Medulla oblongata (tissue), 1 donor: ENCODE data around the gene ENPP5.
A peak's percentile ranks its signal among the peaks of the same experiment; 100 is the strongest.

Experiments
- DNase-seq: peaks from one replicate; pipeline ENCODE4 v3.0.0-alpha.2; 2015; ENCODE audit errors: extremely low spot score

Gene ENPP5

GRCh38 chr6:46170357-46171289, at the start of gene ENPP5:
Gene ENPP5, minus strand, starts transcription at chr6:46170980. Its CDS starts 2,718 bp downstream, at chr6:46168262.
- DNase-seq = peak; percentile 93

- no peak for DNase-seq
Observed at GRCh38 chr6:46219661-46220060, 48.9 kb upstream of the ENPP5 start.

- DNase-seq = peak; percentile 39
Observed at GRCh38 chr6:46218457-46218856, 47.7 kb upstream of the ENPP5 start.

- peak; percentile 53 for DNase-seq
Observed at GRCh38 chr6:46217671-46218131, 46.9 kb upstream of the ENPP5 start.

- no peak for DNase-seq
Observed at GRCh38 chr6:46216879-46217278, 46.1 kb upstream of the ENPP5 start.

- no peak for DNase-seq
Observed at GRCh38 chr6:46215777-46216176, 45.0 kb upstream of the ENPP5 start.

GRCh38 chr6:46215213-46215612, 44.4 kb upstream of the ENPP5 start:
- DNase-seq = no peak

- DNase-seq = no peak
Observed at GRCh38 chr6:46211917-46212316, 41.1 kb upstream of the ENPP5 start.

GRCh38 chr6:46210294-46210693, 39.5 kb upstream of the ENPP5 start:
- DNase-seq = no peak

- no peak for DNase-seq
Observed at GRCh38 chr6:46208303-46208702, 37.5 kb upstream of the ENPP5 start.

GRCh38 chr6:46207174-46207573, 36.4 kb upstream of the ENPP5 start:
- no peak for DNase-seq

- no peak for DNase-seq
Observed at GRCh38 chr6:46204880-46205650, 34.3 kb upstream of the ENPP5 start.

GRCh38 chr6:46203391-46204177, 32.8 kb upstream of the ENPP5 start:
- DNase-seq = no peak

- no peak for DNase-seq
Observed at GRCh38 chr6:46201702-46202101, 30.9 kb upstream of the ENPP5 start.

- DNase-seq = no peak
Observed at GRCh38 chr6:46199387-46199786, 28.6 kb upstream of the ENPP5 start.

GRCh38 chr6:46191961-46192360, 21.2 kb upstream of the ENPP5 start:
- DNase-seq = no peak

- no peak for DNase-seq
Observed at GRCh38 chr6:46190889-46191288, 20.1 kb upstream of the ENPP5 start.

- no peak for DNase-seq
Observed at GRCh38 chr6:46189726-46190125, 18.9 kb upstream of the ENPP5 start.

GRCh38 chr6:46186583-46186982, 15.8 kb upstream of the ENPP5 start:
- no peak for DNase-seq

GRCh38 chr6:46184114-46184513, 13.3 kb upstream of the ENPP5 start:
- DNase-seq = no peak

- no peak for DNase-seq
Observed at GRCh38 chr6:46175976-46176375, 5.2 kb upstream of the ENPP5 start.

GRCh38 chr6:46175446-46175845, 4.7 kb upstream of the ENPP5 start:
- DNase-seq = no peak
